ENCODE data around the gene CD48. TPM values are rescaled to one million over a fixed set of nuclear protein-coding genes. Genes with fewer than 3 reads are reported as not detected.

CD48 gene
- total and polyA plus RNA-seq, 2 donors, result 7.0 to 7.5 TPM

DNA sequence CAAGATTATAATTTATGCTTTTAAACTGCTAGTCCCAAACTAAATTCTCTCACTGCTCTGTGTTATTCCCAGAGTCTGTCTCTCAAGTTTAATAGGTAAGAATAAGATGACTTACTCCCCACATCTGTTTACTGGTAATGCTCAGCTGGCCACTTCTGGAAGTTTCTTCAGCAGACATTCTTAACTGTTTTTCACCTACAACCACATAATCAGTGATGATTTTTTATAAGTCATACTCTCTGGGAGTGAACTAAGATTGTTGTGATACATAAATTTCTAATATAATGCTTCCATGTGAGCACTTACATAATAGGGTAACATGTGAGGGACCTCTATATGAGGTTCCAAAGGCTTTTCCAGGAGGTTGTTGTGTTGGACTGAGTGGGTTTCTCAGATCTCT is 36.1 kb upstream of the CD48 start:
- Histone ChIP-seq H3K27ac (ENCODE audit: low read depth) (no peak overlapping the region), H3K4me3 (ENCODE audit: low read depth, low read length) (no peak overlapping the region), H3K36me3 (ENCODE audit: insufficient read depth) (no peaks in the 10 kb centered on the region), H3K4me1 (ENCODE audit: insufficient read depth) (no peaks in the 10 kb centered on the region)
- DNase-seq (ENCODE audit: extremely low spot score), result no peak

DNA sequence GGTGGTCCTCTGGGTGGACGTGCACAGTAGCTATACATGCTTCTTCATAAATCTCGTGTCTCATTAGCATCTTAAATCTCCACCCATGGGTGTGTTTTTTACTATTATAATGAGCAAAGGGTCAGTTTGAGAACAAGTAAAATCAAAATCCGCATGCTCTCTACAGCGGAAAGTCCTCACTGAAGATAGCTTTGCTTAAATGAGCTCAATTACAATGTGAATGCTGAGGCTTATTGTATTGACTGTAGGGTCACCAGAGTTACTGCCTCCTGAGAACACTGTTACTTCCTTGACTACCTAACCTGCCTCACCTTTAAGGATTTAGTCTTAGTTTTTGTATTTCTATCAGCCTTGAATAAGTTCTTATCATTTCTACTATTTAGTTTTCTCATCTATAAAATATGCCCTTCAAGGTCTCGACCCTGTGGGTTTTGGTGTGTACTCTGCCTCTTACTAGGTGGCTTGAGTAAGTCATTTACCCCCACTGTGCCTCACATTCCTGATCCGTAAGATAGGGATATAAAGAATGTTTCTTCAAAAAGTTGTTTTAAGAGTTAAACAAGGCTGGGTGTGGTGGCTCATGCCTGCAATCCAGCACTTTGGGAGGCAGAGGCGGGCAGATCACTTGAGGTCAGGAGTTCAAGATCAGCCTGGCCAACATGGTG is 35.3 kb upstream of the CD48 start:
- H3K27ac ChIP-seq (ENCODE audit: low read depth), result no peak overlapping the region
- WGBS, result 74% methylated on average over 7 of the region's 7 CpGs
- H3K4me1 ChIP-seq (ENCODE audit: insufficient read depth), result no peaks in the 10 kb centered on the region
- no peak for DNase-seq (ENCODE audit: extremely low spot score)
- H3K4me3 ChIP-seq (ENCODE audit: low read depth, low read length), result no peak overlapping the region
- H3K36me3 ChIP-seq (ENCODE audit: insufficient read depth), result no peaks in the 10 kb centered on the region

DNA sequence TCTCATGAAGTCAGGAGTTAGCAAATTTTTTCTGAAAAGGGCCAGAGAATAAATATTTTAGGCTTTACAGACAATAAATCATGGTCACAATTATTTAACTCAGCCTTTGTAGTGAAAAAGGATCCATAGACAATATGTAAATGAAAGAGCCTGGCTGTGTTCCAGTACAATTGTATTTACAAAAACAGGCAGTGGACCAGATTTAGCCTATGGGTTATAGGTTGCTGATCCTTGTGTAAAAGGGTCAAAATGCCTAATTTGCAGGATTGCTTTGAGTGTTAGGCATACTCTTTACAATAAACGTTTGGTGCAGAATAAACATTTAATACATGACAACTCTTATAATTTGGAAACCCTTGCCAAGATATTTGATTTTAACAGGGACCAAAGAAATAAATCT is 33.9 kb upstream of the CD48 start:
- H3K27ac ChIP-seq (ENCODE audit: low read depth), result no peak overlapping the region
- WGBS, result 34% methylated on average over 1 of the region's 1 CpG
- H3K36me3 ChIP-seq (ENCODE audit: insufficient read depth), result no peaks in the 10 kb centered on the region
- H3K4me1 ChIP-seq (ENCODE audit: insufficient read depth), result no peaks in the 10 kb centered on the region
- DNase-seq (ENCODE audit: extremely low spot score), result no peak
- H3K4me3 ChIP-seq (ENCODE audit: low read depth, low read length), result no peak overlapping the region

DNA sequence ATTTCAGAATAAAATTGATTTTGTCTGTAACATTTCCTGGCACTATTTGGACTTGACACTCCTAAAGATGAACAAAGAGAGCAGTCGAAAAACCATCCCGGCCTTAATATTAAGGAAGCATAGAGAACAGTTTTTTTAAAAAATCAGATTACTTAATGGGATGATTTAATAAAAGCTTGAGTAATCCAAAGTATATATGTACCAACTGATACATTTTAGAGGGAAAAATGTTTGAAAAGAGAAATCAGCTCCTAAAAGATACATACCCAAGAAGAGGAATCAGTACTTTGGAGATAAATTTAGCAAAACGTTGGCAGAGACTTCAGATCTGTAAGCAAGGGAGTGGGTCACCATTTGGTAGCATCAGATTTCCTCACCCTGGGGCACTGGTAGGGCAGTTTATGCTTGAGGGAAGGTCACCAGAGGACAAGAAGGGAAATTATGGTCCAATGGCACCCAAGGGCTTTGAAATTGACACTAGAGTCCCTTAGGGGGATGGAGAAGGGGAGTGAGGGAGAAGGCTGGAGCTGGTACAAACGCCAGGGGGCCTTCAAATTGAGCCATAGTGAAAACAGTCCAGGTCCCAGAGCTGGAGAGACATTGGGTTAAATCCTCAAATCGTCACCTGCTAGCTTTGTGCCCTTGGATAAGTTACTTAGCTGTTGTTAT is 33.4 kb upstream of the CD48 start:
- 58% methylated on average over 5 of the region's 5 CpGs for WGBS
- H3K27ac ChIP-seq (ENCODE audit: low read depth), result no peak overlapping the region
- no peaks in the 10 kb centered on the region for H3K4me1 ChIP-seq (ENCODE audit: insufficient read depth)
- no peak overlapping the region for H3K4me3 ChIP-seq (ENCODE audit: low read depth, low read length)
- H3K36me3 ChIP-seq (ENCODE audit: insufficient read depth), result no peaks in the 10 kb centered on the region
- no peak for DNase-seq (ENCODE audit: extremely low spot score)

- no peak for DNase-seq (ENCODE audit: extremely low spot score)
- H3K36me3 ChIP-seq (ENCODE audit: insufficient read depth), result no peaks in the 10 kb centered on the region
- H3K4me1 ChIP-seq (ENCODE audit: insufficient read depth), result no peaks in the 10 kb centered on the region
- no peak overlapping the region for H3K27ac ChIP-seq (ENCODE audit: low read depth)
- 64% methylated on average over 7 of the region's 7 CpGs for WGBS
- H3K4me3 ChIP-seq (ENCODE audit: low read depth, low read length), result no peak overlapping the region
Observed at GRCh38 chr1:160744199-160744851, 32.7 kb upstream of the CD48 start.

DNA sequence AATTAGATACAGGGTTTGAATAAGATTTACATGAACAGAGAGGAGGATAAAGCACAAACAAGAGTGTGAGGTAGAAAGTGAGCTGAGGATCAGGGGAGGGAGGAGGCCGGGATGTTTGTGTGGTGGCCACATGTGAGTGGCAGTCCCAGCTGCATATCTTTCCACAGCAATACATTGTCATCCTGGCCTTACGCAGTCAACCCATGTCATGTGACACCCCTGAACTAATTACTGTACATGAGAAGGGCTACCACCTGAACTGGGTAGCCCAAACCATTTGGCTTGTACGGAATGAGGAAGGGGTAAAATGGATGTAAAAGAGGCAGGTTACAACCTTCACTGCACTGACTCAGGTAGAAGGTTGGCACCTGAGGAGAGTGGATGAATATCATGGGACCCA is 31.6 kb upstream of the CD48 start:
- Histone ChIP-seq H3K4me3 (ENCODE audit: low read depth, low read length) (no peak overlapping the region), H3K4me1 (ENCODE audit: insufficient read depth) (no peaks in the 10 kb centered on the region), H3K36me3 (ENCODE audit: insufficient read depth) (no peaks in the 10 kb centered on the region), H3K27ac (ENCODE audit: low read depth) (no peak overlapping the region)
- DNase-seq (ENCODE audit: extremely low spot score), result no peak
- WGBS, result 79% methylated on average over 3 of the region's 3 CpGs

DNA sequence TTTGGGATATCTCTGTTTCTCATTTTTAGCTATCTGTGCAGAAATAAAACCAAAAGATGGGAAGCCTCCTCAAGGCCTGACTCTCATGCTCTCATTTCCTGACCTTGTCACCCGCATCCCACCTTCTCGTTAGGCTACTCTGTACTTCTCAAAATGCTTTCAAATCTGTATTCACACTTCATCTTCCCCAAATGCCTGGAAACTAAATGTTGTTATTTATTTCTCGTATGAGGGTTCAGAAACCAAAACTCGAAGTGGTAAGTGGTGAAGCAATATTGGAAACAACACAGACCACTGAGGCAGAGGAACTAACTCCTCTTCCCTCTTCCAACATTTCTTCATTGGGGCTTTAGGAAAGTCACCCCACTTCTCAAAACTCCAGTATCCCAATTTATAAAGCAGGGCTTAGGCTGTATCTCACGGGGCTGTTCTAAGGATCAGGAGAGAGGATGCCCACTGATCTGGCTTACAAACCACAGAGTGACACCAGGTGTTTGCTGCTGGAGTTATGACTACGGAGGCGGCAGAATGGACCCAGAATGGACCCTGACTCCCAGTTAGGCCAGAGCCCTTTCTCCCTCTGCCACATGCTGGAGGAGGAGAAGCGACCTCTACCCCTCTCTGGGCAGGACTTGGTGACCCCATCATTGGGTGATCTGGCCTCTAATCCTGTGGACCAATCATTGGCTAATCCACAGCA is 31.0 kb upstream of the CD48 start:
- no peaks in the 10 kb centered on the region for H3K4me1 ChIP-seq (ENCODE audit: insufficient read depth)
- no peaks in the 10 kb centered on the region for H3K36me3 ChIP-seq (ENCODE audit: insufficient read depth)
- H3K27ac ChIP-seq (ENCODE audit: low read depth), result no peak overlapping the region
- 84% methylated on average over 8 of the region's 8 CpGs for whole genome bisulfite sequencing
- DNase-seq (ENCODE audit: extremely low spot score), result no peak
- no peak overlapping the region for H3K4me3 ChIP-seq (ENCODE audit: low read depth, low read length)

- no peak for DNase-seq (ENCODE audit: extremely low spot score)
- WGBS, result 74% methylated on average over 5 of the region's 5 CpGs
- H3K36me3 ChIP-seq (ENCODE audit: insufficient read depth), result no peaks in the 10 kb centered on the region
- H3K4me3 ChIP-seq (ENCODE audit: low read depth, low read length), result no peak overlapping the region
- no peaks in the 10 kb centered on the region for H3K4me1 ChIP-seq (ENCODE audit: insufficient read depth)
- no peak overlapping the region for H3K27ac ChIP-seq (ENCODE audit: low read depth)
Observed at GRCh38 chr1:160741612-160742348, 30.2 kb upstream of the CD48 start.

DNA sequence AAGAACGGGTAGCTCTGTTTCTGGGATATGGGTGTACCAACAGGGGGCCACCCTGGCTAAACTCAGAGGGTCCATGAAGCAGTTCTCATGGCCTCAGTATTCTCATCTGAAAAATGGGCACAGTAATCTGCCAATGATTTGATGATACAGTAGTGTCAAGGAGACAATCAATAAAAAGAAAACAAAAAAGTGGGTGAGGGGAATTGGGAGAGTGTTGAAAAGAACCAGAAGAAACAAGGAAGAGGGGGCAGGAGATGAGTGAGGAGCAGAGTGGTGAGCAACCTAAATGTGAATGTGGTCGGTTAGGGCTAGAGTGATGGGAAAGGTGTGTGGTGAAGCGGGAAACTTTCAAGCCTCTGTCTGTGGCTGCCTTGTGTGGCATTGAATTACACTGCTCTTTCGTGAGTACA is 29.5 kb upstream of the CD48 start:
- DNase-seq (ENCODE audit: extremely low spot score), result no peak
- no peak overlapping the region for H3K27ac ChIP-seq (ENCODE audit: low read depth)
- no peaks in the 10 kb centered on the region for H3K4me1 ChIP-seq (ENCODE audit: insufficient read depth)
- no peak overlapping the region for H3K4me3 ChIP-seq (ENCODE audit: low read depth, low read length)
- no peaks in the 10 kb centered on the region for H3K36me3 ChIP-seq (ENCODE audit: insufficient read depth)
- 81% methylated on average over 4 of the region's 4 CpGs for WGBS

- Histone ChIP-seq H3K4me3 (ENCODE audit: low read depth, low read length) (no peak overlapping the region), H3K4me1 (ENCODE audit: insufficient read depth) (no peaks in the 10 kb centered on the region), H3K36me3 (ENCODE audit: insufficient read depth) (no peaks in the 10 kb centered on the region), H3K27ac (ENCODE audit: low read depth) (no peak overlapping the region)
- no peak for DNase-seq (ENCODE audit: extremely low spot score)
- 85% methylated on average over 5 of the region's 5 CpGs for WGBS
Observed at GRCh38 chr1:160740133-160740688, 28.6 kb upstream of the CD48 start.

DNA sequence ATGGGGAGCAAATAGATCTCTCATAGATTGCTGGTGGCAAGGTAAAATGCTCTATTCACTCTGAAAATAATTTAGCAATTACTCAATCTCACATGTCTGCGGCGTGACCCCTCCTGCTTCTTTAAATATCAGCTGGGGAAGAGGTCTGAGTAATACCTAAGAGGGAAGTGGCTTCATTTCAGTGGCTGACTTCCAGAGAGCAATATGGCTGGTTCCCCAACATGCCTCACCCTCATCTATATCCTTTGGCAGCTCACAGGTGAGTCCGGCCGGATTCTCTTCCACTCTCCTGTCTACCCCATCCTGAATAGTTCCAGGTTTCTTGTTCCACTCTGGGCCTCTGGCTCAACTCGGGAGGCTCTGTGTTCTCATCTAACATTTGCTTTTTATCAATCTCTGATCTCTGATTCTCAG is 27.5 kb upstream of the CD48 start, which contains the start of gene SLAMF7:
Gene SLAMF7, plus strand, starts transcription at position 150 of the 414 bp plus-strand sequence. Its CDS starts 55 bp downstream, at position 205.
- WGBS, result 74% methylated on average over 5 of the region's 5 CpGs
- no peak for DNase-seq (ENCODE audit: extremely low spot score)
- H3K27ac ChIP-seq (ENCODE audit: low read depth), result no peak within 1 kb of the TSS
- H3K36me3 ChIP-seq (ENCODE audit: insufficient read depth), result no peaks in the 10 kb centered on the region
- H3K4me3 ChIP-seq (ENCODE audit: low read depth, low read length), result no peak within 1 kb of the TSS
- H3K4me1 ChIP-seq (ENCODE audit: insufficient read depth), result no peaks in the 10 kb centered on the region

GRCh38 chr1:160738271-160738670 is 26.6 kb upstream of the CD48 start:
- 92% methylated on average over 2 of the region's 2 CpGs for WGBS
- Histone ChIP-seq H3K4me3 (ENCODE audit: low read depth, low read length) (no peak overlapping the region), H3K4me1 (ENCODE audit: insufficient read depth) (no peaks in the 10 kb centered on the region), H3K27ac (ENCODE audit: low read depth) (no peak overlapping the region), H3K36me3 (ENCODE audit: insufficient read depth) (no peaks in the 10 kb centered on the region)
- DNase-seq (ENCODE audit: extremely low spot score), result no peak

DNA sequence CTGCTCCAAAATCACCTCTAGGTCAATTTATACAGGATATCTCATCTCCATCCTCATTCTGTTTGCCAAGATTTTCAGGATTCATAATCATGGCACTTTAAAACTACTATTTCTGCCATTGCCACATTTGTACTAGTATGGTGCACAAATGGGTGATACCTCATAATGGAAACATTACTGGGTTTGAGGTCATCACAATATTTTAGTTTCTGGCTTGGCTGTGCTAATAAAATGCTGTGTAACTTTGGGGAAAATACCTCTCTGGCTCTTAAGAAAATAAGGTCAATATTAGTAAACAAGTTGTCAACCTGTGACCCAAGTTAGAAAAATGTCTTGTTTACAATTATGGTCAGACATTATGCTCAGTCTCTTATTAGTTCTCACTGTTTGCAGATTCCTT is 22.7 kb upstream of the CD48 start:
- no peaks in the 10 kb centered on the region for H3K36me3 ChIP-seq (ENCODE audit: insufficient read depth)

More for the DNA sequence above, 22.7 kb upstream of the CD48 start:
- DNase-seq (ENCODE audit: extremely low spot score), result no peak
- Histone ChIP-seq H3K4me3 (ENCODE audit: low read depth, low read length) (no peak overlapping the region), H3K27ac (ENCODE audit: low read depth) (no peak overlapping the region), H3K4me1 (ENCODE audit: insufficient read depth) (no peaks in the 10 kb centered on the region)

All from urinary bladder (tissue), 4 donors.